Activated CD8-positive, alpha-beta memory T cell treated with anti-CD3 and anti-CD28 coated beads for 36 hours (primary cell): ENCODE results near the gene GSTT2. TPM values are rescaled to one million over a fixed set of nuclear protein-coding genes. Genes with fewer than 3 reads are reported as not detected.

Source experiments
- CTCF ChIA-PET: fragments of 350-600 bp; sonication (Branson Sonifier 250); formaldehyde crosslinking; loops from one replicate; lab custom pipeline; 2021; ENCODE audit warnings: antibody characterized with exemption; lab: Charles Lee
- POLR2A ChIA-PET: fragments of 350-600 bp; sonication (Branson Sonifier 250); formaldehyde crosslinking; loops from one replicate; lab custom pipeline; 2021; ENCODE audit warnings: antibody characterized with exemption; lab: Charles Lee
- total RNA-seq, 2 experiments: library from RNA; stranded (reverse); gene quantifications; one replicate each; pipeline ENCODE4 v1.2.3, GENCODE V29; 2021

The GSTT2 gene
- total RNA-seq, 2 experiments from 2014 or later = not detected

DNA sequence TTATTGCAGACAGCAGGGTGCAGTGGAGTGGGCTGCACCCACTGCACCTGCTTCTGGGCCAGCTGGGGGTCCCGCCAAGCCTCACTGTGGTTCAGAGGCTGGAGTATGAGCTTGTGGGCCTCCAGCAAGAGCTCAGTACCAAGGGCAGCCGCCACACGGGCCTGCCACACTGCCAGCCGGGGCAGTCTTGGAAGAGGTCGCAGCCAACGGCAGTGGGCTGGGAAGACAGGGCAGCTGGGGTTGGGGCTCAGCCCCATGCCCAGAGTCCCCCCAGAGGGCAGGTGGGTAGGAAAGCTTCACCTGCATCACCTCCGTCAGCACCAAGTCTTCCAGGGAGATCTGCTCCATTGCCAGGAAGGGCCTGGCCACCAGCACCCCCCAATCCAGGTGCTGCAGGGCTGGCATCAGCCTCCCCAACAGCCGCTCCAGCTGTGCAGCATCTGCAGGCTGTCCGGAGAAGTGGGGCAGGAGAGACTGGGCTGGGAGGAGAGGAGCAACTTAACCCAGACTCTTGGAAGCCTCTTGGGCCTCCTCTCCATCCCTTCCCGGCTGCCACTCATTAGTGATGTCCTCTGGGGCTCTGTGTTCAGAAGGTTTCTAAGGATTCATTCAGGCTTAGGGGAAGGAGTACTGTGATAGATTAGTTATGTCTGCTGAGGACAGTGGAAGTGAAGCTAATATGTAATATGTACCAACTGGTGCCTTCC is 26.4 kb downstream of the GSTT2 start:
- ChIA-PET CTCF (no interaction called here), POLR2A (no interaction called here)

DNA sequence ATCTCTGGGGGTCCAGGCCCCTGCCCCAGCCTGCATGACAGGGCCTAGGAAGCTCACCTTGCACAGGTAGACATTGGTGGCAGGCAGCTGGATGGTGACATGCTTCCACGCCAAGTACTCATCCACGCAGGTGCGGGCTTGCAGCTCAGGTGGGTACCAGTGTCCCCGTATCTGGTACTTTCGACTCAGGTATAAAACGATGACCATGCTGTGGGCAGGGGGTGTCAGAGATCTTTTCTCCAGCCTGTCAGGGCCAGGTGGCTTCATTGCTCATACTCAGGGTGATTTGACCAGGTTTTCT is 26.9 kb downstream of the GSTT2 start:
- ChIA-PET CTCF (no interaction called here), POLR2A (no interaction called here)

DNA sequence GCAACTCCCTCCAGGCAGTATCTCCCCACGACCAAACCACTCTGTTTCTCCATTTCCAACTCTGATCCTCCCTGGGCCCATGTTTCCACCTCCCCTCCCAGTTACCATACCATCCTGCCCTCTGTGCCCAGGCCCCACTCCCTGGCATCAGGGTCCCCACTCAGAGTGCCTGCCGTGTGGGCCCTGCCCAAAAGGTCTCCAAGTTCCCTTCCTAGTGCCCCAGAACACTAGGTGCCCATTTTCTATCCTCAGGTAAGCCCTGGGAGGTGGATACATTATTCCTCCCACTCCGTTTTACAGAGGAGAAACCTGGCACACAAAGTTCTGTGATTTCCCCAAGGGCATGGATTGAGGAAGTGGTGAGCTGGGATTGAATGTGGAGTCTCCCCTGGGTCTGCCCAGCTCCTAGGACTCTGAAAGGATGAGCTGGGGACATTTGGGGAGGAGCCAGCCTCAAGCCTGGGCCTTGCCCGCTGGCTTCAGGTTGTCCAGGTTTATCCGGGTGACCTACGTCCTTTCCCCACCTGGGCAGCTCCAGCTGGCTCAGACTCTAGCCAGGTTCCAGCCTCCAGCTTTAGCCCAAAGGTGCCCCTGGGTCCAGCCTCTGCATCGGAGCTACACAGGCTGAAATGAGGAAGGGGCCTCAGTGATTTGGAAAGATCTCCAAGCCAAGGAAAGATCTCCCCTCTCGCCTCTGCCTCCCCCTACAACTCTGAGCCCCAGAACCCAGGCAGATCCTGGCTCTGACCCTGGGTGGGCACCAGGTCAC is 27.5 kb downstream of the GSTT2 start:
- ChIA-PET POLR2A (interaction anchor here (0.5 kb wide), 1 partner anchor 54 kb away, joined by 6 read pairs; no protein-coding TSS in a partner anchor), CTCF (interaction anchor here (0.5 kb wide), 1 partner anchor 74 kb away, joined by 3 read pairs; no protein-coding TSS in a partner anchor)

DNA sequence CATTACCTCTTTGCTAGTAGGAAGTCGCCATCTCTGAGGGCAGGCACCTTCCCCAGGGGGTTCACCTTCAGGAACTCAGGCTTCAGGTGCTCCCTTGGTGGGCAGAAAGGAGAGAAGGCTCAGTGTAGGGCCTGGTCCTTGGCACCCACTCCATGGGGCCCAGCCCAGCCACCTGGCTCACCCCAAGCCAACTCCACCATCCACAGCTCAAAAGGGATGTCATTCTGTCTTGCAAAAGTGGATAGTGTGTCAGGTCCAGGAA is 28.0 kb downstream of the GSTT2 start:
- POLR2A ChIA-PET = interaction anchor here (0.5 kb wide), 1 partner anchor 54 kb away, joined by 6 read pairs; no protein-coding TSS in a partner anchor
- CTCF ChIA-PET = interaction anchor here (0.5 kb wide), 1 partner anchor 74 kb away, joined by 3 read pairs; no protein-coding TSS in a partner anchor

DNA sequence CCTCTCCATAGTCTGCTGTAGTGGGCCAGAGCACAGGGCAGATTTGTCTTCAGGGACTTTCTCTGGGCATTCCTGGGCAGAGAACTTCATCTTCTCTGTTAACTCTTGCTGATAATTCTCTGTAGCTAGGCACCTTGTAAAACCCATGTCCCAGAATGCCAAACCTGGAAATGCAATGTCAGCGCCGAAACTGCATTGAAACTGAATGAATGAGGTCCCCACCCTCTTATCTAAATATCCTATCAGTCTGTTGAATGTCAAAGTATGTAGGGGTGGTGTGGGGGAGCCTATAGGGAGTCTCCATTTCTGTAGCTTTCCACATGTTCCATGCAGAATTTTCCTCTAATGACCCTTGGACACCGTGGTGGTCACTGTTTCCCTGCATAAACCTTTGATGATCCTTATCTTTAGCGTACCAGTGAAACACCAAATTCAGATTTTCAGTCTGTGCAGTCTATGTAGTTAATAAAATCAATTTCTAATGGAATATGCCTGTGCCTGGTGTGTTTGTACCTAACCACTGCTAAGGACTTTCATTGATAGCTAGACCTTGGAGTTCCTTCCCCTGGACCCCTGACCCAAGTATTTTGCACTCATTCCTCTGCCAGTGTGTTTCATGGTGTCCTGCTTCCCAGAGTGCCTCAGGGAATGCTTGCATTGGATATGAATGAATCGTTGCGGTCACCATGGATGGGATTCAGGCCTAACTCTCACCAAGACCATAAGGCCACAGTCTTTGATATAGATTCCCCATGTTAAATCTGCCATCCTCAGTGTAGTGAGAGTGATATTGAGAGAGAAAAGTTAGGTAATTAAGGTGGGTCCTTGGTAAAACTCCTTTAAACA is 28.7 kb downstream of the GSTT2 start:
- POLR2A ChIA-PET = no interaction called here
- CTCF ChIA-PET = no interaction called here

DNA sequence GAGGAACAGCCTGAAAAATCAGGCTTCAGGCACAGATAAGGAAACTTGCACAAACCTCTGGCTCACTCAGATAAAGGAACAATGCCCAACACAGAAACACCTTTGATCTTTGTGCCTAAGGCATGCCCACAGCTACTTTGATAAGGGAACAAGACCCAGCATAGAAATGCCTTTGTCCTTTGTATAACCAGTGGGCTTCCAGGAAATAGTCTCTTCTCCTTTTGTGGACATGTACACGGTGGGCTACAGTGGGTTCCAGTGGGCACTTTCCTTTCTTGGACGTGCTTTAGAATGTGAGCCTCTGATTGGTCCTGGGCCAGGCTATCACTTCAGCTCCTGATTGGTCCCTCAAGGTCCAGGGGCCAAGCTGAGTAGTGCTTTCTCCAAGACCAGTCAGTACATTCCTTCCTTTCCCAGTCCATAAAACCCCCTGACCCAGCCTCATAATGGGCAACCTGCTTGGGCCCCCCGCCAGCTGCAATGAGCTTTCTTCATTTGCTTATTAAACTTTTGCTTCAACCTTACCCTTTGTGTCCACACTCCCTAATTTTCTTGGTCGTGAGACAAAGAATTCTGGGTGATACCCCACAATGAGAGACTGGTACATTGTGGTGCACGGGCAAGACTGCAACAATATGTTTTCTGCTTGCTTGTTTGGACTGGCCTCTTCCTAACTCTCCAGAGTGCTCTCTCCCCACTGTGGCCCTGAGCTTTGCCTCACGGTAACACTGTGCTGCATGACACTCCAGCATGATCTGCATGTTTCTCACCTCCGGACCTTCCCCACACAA is 29.5 kb downstream of the GSTT2 start:
- ChIA-PET CTCF (interaction anchor here (1.2 kb wide), 1 partner anchor 47 kb away, joined by 3 read pairs; no protein-coding TSS in a partner anchor), POLR2A (no interaction called here)

DNA sequence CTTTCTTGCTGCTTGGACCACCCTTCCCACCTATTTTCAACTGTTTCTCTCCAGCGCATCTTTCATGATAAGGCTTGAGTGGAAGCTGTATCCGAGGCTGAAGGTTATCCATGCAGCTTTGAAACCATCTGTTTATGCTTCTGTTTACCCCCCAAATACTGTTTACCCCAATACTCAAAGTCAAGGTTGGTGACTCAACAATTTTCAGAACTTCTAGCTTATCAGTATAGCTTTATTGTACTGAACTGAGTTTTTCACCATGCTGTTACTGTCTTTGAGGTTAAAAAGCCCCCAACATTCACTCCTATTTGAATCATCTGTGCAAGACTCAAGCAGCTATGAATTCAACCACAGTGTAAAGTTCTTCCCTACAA is 30.1 kb downstream of the GSTT2 start:
- ChIA-PET CTCF (interaction anchor here (0.8 to 1.4 kb wide), 3 partner anchors 46 to 169 kb away, joined by 3 to 5 read pairs (median 3); no protein-coding TSS in a partner anchor), POLR2A (interaction anchor here (1.7 kb wide), 1 partner anchor 152 kb away, joined by 10 read pairs; the partner anchor contains the start of gene SLC2A11)

DNA sequence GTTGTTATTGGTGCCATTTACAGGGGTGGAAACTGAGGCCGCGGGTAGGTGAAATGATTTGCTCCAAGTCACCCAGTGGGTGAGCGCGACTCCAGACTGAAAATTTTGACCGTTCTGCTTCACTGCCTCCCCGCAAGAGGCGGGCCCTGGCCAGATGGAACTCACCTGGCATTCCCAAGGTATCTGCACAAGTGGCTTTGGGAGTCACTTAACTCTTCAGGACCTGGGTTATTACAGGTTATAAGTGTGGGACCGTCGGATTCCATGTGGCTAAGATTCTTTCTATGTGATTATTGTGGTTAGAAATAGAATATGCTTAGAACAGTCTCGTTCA is 31.8 kb downstream of the GSTT2 start:
- POLR2A ChIA-PET = interaction anchor here (0.6 to 1.7 kb wide), 2 partner anchors 154 to 544 kb away, joined by 3 to 10 read pairs; partner anchors contain the start of genes GUCD1 and SLC2A11
- CTCF ChIA-PET = interaction anchor here (1.1 kb wide), 2 partner anchors 28 to 118 kb away, joined by 3 read pairs; no protein-coding TSS in a partner anchor

DNA sequence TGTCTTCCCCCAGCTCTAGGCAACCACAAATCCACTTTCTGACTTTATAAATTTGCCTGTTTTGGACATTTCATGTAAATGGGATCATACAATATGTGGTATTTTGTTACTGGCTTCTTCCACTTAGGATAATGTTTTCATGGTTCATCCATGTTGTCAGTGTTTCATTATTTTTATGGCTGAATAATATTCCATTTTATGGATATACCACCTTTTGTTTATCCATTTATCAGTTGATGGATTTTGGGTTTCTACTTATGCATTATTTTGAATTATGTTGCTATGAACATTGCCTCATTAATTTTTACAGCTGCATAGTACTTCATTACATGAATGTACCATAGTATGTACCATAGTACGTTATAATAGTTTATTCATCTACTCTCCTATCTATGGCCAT is 36.2 kb downstream of the GSTT2 start:
- ChIA-PET CTCF (interaction anchor here (0.6 kb wide), 1 partner anchor 313 kb away, joined by 3 read pairs; no protein-coding TSS in a partner anchor), POLR2A (no interaction called here)

DNA sequence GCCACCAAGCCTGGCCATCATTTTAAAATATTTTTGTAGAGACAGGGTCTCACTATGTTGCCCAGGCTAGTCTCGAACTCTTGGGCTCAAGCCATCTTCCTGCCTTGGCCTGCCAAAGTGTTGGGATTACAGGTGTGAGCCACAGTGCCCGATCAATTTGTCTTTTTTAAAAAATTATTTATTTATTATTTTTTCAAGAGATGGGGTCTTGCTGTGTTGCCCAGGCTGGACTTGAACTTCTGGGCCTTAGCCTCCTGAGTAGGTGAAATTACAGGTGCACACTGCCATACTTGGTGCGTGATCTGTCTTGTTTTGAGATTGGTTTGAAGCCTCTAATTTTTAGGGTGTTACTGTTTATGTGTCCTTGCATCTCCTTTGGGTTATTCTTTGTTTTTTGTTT is 41.4 kb downstream of the GSTT2 start:
- CTCF ChIA-PET = no interaction called here

DNA sequence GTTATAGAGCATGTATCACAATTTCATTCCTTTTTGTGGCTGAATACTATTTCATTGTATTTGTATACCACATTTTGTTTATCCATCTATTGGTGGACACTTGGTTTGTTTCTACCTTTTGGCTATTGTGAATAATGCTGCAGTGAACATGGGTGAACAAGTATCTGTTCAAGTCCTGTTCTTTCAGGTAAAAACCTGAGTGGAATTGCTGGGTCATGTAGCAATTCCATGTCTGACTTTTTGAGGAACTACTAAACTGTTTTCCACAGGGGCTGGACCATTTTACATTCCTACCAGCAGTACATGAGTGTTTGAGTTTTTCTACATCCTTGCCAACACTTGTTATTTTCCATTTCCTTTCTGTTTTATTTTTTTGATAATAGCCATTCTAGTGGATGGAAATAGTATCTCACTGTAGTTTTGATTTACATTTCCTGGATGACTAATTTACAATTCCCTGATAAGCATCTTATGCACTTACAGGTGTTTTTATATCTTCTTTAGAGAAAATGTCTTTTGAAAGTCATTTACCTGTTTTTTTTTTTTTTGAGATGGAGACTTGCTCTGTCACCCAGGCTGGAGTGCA is 43.4 kb downstream of the GSTT2 start:
- CTCF ChIA-PET = no interaction called here
- POLR2A ChIA-PET = interaction anchor here (0.7 to 1.2 kb wide), 2 partner anchors 13 to 18 kb away, joined by 3 to 5 read pairs; no protein-coding TSS in a partner anchor

More for the DNA sequence above, 41.4 kb downstream of the GSTT2 start:
- POLR2A ChIA-PET = no interaction called here

DNA sequence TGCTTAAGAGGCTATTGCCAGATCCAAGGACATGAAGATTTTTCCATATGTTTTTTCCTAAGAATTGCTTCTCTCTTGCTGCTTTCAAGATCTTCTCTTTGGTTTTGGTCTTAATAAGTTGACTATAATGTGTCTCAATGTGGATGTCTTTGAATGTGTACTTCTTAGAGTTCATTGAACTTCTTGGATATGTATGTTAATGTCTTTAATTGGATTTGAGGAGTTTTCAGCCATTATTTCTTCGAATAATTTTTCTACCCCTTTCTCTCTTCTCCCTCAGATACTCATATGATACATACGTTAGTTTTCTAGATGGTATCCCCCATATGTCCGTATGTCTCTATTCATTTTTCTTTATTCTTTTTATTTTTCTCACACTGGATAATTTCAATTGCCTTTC is 44.4 kb downstream of the GSTT2 start:
- CTCF ChIA-PET = no interaction called here

DNA sequence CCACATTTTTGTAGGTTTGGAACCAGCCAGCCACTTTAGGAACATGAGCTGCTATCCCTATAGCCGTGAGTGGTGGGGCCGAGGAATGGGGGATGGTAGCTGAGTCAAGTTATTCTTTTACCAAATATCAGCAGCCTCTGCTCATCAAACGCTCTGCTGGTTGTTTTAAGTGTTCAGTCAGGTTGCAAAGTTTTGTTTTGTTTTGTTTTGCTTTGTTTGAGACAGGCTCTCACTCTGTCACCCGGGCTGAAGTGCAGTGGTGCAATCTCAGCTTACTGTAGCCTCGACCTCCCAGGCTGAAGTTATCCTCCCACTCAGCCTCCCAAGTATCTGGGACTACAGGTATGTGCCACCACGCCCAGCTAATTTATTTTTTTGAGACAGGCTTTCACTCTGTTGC is 45.5 kb downstream of the GSTT2 start:
- ChIA-PET CTCF (interaction anchor here (0.6 kb wide), 1 partner anchor 105 kb away, joined by 3 read pairs; no protein-coding TSS in a partner anchor), POLR2A (no interaction called here)

More for the DNA sequence above, 44.4 kb downstream of the GSTT2 start:
- POLR2A ChIA-PET = no interaction called here

DNA sequence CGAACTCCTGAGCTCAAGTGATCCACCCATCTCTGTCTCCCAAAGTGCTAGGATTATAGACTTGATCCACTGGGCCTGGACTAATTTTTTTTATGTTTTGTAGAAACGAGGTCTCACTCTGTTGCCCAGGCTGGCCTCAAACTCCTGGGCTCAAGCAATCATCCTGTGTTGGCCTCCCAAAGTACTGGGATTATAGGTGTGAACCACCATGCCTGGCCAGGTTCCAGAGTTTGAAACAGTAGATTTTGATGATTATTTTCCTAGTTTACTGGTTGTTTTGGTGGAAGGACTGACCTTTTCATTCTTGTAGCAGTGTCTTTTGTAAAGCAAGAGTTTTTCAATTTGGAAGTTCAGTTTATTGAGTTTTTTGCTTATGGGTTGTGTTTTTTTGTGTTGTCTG is 46.1 kb downstream of the GSTT2 start:
- ChIA-PET CTCF (no interaction called here), POLR2A (no interaction called here)

DNA sequence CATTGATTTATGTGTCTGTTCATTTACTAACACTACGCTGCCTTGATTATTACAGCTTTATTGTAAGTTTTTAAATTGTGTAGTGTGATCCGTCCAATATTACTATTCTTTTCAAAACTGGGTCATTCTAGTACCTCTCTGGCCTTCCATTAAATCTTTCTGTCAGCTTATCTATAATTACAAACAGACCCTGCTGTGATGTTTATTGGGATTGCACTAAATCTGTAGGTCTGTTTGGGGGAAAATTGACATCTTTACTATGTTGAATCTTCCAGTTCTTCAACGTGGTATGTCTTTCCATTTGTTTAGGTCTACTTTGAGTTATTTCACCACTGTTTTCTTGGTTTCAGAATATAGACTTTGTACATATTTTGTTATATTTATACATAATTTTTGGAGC is 46.8 kb downstream of the GSTT2 start:
- CTCF ChIA-PET = no interaction called here

DNA sequence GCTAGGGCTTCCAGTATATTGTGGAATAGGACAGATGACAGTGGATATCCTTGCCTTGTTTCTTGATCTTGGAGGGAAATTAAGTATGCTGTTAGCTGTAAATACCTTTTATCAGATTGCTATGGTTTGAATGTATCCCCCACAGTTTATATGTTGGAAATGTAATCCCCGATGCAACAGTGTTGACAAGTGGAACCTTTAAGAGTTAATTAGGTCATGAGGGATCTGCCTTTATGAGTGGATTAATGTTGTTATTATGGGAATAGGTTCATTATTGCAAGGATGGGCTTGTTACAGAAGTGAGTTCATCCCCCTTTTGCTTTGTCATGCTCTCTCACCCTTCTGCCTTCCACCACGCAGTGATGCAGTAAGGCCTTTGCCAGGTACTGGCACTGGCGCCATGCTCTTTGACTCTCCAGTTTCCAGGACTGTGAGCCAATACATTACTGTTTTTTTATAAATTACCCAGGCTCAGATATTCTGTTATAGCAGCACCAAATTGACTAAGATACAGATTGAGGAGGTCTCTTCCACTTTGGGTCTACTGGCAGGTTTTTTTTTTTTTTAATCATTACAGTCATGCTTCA is 47.5 kb downstream of the GSTT2 start:
- ChIA-PET POLR2A (no interaction called here), CTCF (no interaction called here)

More for the DNA sequence above, 46.8 kb downstream of the GSTT2 start:
- POLR2A ChIA-PET = no interaction called here

DNA sequence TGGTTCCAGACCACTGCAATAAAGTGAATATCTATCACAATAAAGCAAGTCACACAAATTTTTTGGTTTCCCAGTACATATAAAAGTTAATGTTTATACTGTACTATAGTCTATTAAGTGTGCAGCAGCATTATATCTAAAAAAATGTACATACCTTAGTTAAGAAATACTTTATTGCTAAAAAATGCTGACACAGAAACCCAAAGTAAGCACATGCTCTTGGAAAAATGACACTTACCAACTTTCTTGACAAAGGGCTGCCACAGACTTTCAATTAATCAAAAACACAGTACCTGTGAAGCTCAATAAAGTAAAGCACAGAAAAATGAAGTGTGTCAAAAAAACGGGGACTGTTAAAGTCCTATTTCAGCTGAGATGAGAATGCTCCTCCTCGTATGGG is 48.1 kb downstream of the GSTT2 start:
- ChIA-PET POLR2A (no interaction called here), CTCF (no interaction called here)

DNA sequence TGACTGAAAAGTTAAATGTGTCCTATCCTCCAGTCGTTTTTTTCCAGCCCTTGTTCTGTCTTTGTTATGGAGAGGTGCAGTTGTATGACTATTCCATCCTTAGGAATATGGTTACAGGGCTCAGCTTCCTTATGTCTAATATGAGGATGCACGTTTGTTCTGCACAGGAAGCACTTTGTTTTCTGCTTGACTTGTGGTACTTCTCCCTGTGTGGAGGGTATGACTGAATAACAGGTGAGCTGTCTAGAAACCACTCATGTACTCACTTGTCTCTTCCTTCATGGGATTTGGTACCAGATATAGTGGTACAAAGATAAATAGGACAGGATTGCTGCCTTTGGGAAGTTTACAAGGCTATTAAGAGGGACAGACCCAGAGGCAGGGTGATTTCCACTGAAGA is 48.6 kb downstream of the GSTT2 start:
- ChIA-PET POLR2A (no interaction called here), CTCF (no interaction called here)
